GM12878 (cell line): ENCODE results near the gene MAGI2. TPM values are rescaled to one million over a fixed set of nuclear protein-coding genes. Genes with fewer than 3 reads are reported as not detected.

Experiments
- ATAC-seq: fragments of 200-7000 bp; cut with Tn5 transposase; 3 replicates; pipeline ENCODE4 v1.9.1; 2020; ENCODE audit warnings: mild to moderate bottlenecking, moderate library complexity
- BruUV-seq: library from RNA; stranded (reverse); fragments of 400-500 nt; replicated peaks from 2 replicates; lab custom pipeline; 2021; lab: Mats Ljungman, UMichigan
- CTCF ChIA-PET: fragments of 300-600 bp; sonication (Branson Sonifier 250); formaldehyde crosslinking; extraction: SDS; loops from one replicate; lab custom pipeline; 2021; ENCODE audit warnings: inconsistent platforms; lab: Yijun Ruan, JAX
- POLR2A ChIA-PET: fragments of 350-600 bp; formaldehyde crosslinking; extraction: SDS; loops from one replicate; lab custom pipeline; 2021; ENCODE audit warnings: inconsistent platforms; lab: Charles Lee
- RAD21 ChIA-PET: fragments of 300-600 bp; sonication (Branson Sonifier 250); formaldehyde crosslinking; loops from one replicate; lab custom pipeline; 2023; ENCODE audit warnings: antibody characterized with exemption; ENCODE audit not compliant: unreplicated experiment; lab: Charles Lee
- SMC1A ChIA-PET: fragments of 300-600 bp; sonication (Branson Sonifier 250); formaldehyde crosslinking; loops from one replicate; lab custom pipeline; 2023; ENCODE audit not compliant: unreplicated experiment, uncharacterized antibody; lab: Charles Lee
- DNase-seq: peaks from one replicate; pipeline ENCODE4 v3.0.0-alpha.2; 2011; ENCODE audit warnings: low read depth, low spot score
- FAIRE-seq: peaks from 3 replicates; lab custom pipeline; 2011; peaks lifted over from hg19 to GRCh38; lab: Jason Lieb, UNC
- H2AFZ ChIP-seq: 2 replicates; pipeline ENCODE4 v1.6.0; 2011; ENCODE audit warnings: low read depth, low read length, control low read depth; ENCODE audit not compliant: control insufficient read depth
- H3K27ac ChIP-seq: 2 replicates; pipeline ENCODE4 v1.5.1; 2011; ENCODE audit warnings: control low read depth; ENCODE audit not compliant: control insufficient read depth, insufficient read depth
- H3K27me3 ChIP-seq, 2 experiments: replicated peaks in 1 of 2; 2 replicates each; pipeline versions ENCODE4 v1.6.0 to v1.6.1; 2011; ENCODE audit warnings: low read length in 1 of 2; ENCODE audit not compliant: control insufficient read depth in 2 of 2, insufficient read depth in 2 of 2
- H3K36me3 ChIP-seq, 2 experiments: 2 replicates each; pipeline ENCODE4 v1.5.1; 2011; ENCODE audit warnings: low read length in 1 of 2; ENCODE audit not compliant: control insufficient read depth in 2 of 2, insufficient read depth in 2 of 2
- H3K4me1 ChIP-seq: 2 replicates; pipeline ENCODE4 v1.6.1; 2011; ENCODE audit warnings: mild to moderate bottlenecking, low read length, moderate library complexity, mixed read lengths; ENCODE audit not compliant: control insufficient read depth, insufficient read depth
- H3K4me2 ChIP-seq: 2 replicates; pipeline ENCODE4 v1.6.0; 2011; ENCODE audit warnings: control low read depth; ENCODE audit not compliant: control insufficient read depth, insufficient read depth
- H3K4me3 ChIP-seq: fragments of 200-600 bp; sonication (generic); 2 replicates; pipeline ENCODE4 v1.5.1; 2016
- H3K79me2 ChIP-seq: 2 replicates; pipeline ENCODE4 v1.6.0; 2011; ENCODE audit warnings: low read length; ENCODE audit not compliant: control insufficient read depth, insufficient read depth
- H3K9ac ChIP-seq: 2 replicates; pipeline ENCODE4 v1.8.0; 2011; ENCODE audit warnings: low read length, control low read depth, mixed read lengths; ENCODE audit not compliant: control insufficient read depth, insufficient read depth
- H3K9me3 ChIP-seq: replicated peaks from 3 replicates; pipeline ENCODE4 v1.5.1; 2011; ENCODE audit warnings: mild to moderate bottlenecking, low read length; ENCODE audit not compliant: control insufficient read depth, insufficient read depth
- H4K20me1 ChIP-seq: 2 replicates; pipeline ENCODE4 v1.6.0; 2011; ENCODE audit not compliant: control insufficient read depth, insufficient read depth
- ATF2 ChIP-seq: IDR thresholded peaks from 2 replicates; pipeline ENCODE4 v1.6.1; 2012; ENCODE audit warnings: low read length, inconsistent platforms
- CBX5 ChIP-seq: sonication (generic); IDR thresholded peaks from 2 replicates; pipeline ENCODE4 v1.6.1; 2016; ENCODE audit warnings: low read depth, moderate library complexity, mild to moderate bottlenecking, inconsistent platforms
- E2F8 ChIP-seq: fragments of 450-650 bp; IDR thresholded peaks from 2 replicates; pipeline ENCODE4 v1.6.1; 2018; ENCODE audit warnings: mild to moderate bottlenecking, low read depth, moderate library complexity; ENCODE audit not compliant: partially characterized antibody
- GABPA ChIP-seq: IDR thresholded peaks from 2 replicates; pipeline ENCODE4 v1.6.1; 2014; ENCODE audit warnings: antibody characterized with exemption, low read depth, mild to moderate bottlenecking, inconsistent platforms
- MEF2A ChIP-seq: IDR thresholded peaks from 2 replicates; pipeline ENCODE4 v1.6.1; 2011; ENCODE audit warnings: low read depth, mild to moderate bottlenecking, low read length, moderate library complexity; ENCODE audit not compliant: insufficient read depth
- NR2C1 ChIP-seq: fragments of 450-650 bp; IDR thresholded peaks from 2 replicates; pipeline ENCODE4 v1.6.1; 2017; ENCODE audit warnings: antibody characterized with exemption, mild to moderate bottlenecking, moderate library complexity
- POLR2AphosphoS5 ChIP-seq: IDR thresholded peaks from 2 replicates; pipeline ENCODE4 v1.6.1; 2011; ENCODE audit warnings: mild to moderate bottlenecking, low read length, inconsistent platforms
- RELB ChIP-seq: fragments of 450-650 bp; IDR thresholded peaks from 2 replicates; pipeline ENCODE4 v1.6.1; 2017; ENCODE audit warnings: low read depth, mild to moderate bottlenecking, moderate library complexity
- SMARCA5 ChIP-seq: fragments of 450-650 bp; IDR thresholded peaks from 2 replicates; pipeline ENCODE4 v1.6.1; 2017; ENCODE audit warnings: mild to moderate bottlenecking
- ZNF217 ChIP-seq: fragments of 450-650 bp; IDR thresholded peaks from 2 replicates; pipeline ENCODE4 v1.6.1; 2017; ENCODE audit warnings: antibody characterized with exemption, mild to moderate bottlenecking
- WGBS: methylation state at CpG from one replicate; pipeline ENCODE4 v1.1.6; 2016; ENCODE audit warnings: low lambda C conversion rate; ENCODE audit not compliant: insufficient replicate concordance, insufficient coverage; ENCODE audit errors: missing lambda C conversion rate; 5-methylcytosine and 5-hydroxymethylcytosine counted together
- in situ Hi-C: fragments of 300-500 bp; cut with MboI; formaldehyde crosslinking; loops from 9 replicates; pipeline ENCODE4 v1.14.3; 2018; ENCODE audit warnings: mixed read lengths
- intact Hi-C: fragments of 100-400 bp; cut with micrococcal nuclease; formaldehyde crosslinking; loops from one replicate; pipeline ENCODE4 v1.14.2; 2022; ENCODE audit not compliant: unreplicated experiment
- polyA plus RNA-seq, 11 experiments: library from polyadenylated mRNA; depleted of rRNA in 4 of 11; unstranded in 6 of 11; stranded (reverse) in 5 of 11; fragments of >200 nt; fragmentation: Nextera tagmentation in 4 of 11; fragmentation: Illumina TruSeq in 1 of 11; extraction: Ambion mirVana in 4 of 11; extraction: Trizol in 1 of 11; gene quantifications; 1 replicate in 1 of 11; 2 replicates in 10 of 11; pipeline versions ENCODE4 v1.2.1 to v1.2.3, GENCODE V29; 2011 to 2016; ENCODE audit warnings: inconsistent platforms in 2 of 11, missing spikeins in 2 of 11, low read depth in 1 of 11
- total RNA-seq, 4 experiments: library from RNA; depleted of rRNA in 3 of 4; stranded (reverse); fragments of >200 nt in 3 of 4; fragmentation: Illumina TruSeq in 1 of 4; extraction: Trizol in 1 of 4; gene quantifications; 2 replicates each; pipeline versions ENCODE4 v1.2.1 to v1.2.3, GENCODE V29; 2013 to 2021

Gene MAGI2
- total and polyA plus RNA-seq, 10 of the 15 experiments (the other 5 are each of a cell fraction or from before 2014, with no cell fraction given) = 0.01 to 0.31 (median 0.05) TPM; not detected in 2

- H3K9ac ChIP-seq = no peak overlapping the region
- intact Hi-C loops = no loop called here
- no peak overlapping the region for H3K4me3 ChIP-seq
- CTCF ChIA-PET = interaction anchor here (1.1 kb wide), 1 partner anchor 84 kb away, joined by 3 read pairs; no protein-coding TSS in a partner anchor
- BruUV-seq = no TSS peak
- no peak overlapping the region for H3K27ac ChIP-seq
- 33% methylated on average over 4 of the region's 4 CpGs for WGBS
- H3K4me1 ChIP-seq = no peaks in the 10 kb centered on the region
- DNase-seq (no peak), FAIRE-seq (no peak), ATAC-seq (no peak)
- no peaks in the 10 kb centered on the region for H3K36me3 ChIP-seq
- H4K20me1 ChIP-seq = no peaks in the 10 kb centered on the region
- in situ Hi-C loops = no loop called here
- RAD21 ChIA-PET = no interaction called here
- H3K4me2 ChIP-seq = no peak overlapping the region
- POLR2A ChIA-PET = no interaction called here
- no peaks in the 10 kb centered on the region for H3K9me3 ChIP-seq
- no peak for TF ChIP-seq CBX5
- TF ChIP-seq SMARCA5 = no peak
- TF ChIP-seq ZNF217 = no peak
- no peak for TF ChIP-seq NR2C1
- no peak for TF ChIP-seq POLR2AphosphoS5
- SMC1A ChIA-PET = interaction anchor here (0.6 to 1.4 kb wide), 2 partner anchors 15 to 317 kb away, joined by 3 to 4 read pairs; no protein-coding TSS in a partner anchor
- H3K79me2 ChIP-seq = no peaks in the 10 kb centered on the region
- H3K27me3 ChIP-seq = no peaks in the 10 kb centered on the region
- no peak overlapping the region for H2AFZ ChIP-seq
These were observed 1174.4 kb downstream of the MAGI2 start for GRCh38 chr7:78279032-78279431.

- H3K27me3 ChIP-seq = no peaks in the 10 kb centered on the region
- H3K4me1 ChIP-seq = no peaks in the 10 kb centered on the region
- H2AFZ ChIP-seq = no peak overlapping the region
- H3K9ac ChIP-seq = no peak overlapping the region
- H3K27ac ChIP-seq = no peak overlapping the region
- H3K79me2 ChIP-seq = no peaks in the 10 kb centered on the region
- no TSS peak for BruUV-seq
- FAIRE-seq = no peak
- ChIA-PET SMC1A (no interaction called here), CTCF (no interaction called here), POLR2A (no interaction called here), RAD21 (no interaction called here)
- WGBS = 25% methylated on average over 1 of the region's 1 CpG
- H3K36me3 ChIP-seq = no peaks in the 10 kb centered on the region
- no peak for DNase-seq
- in situ Hi-C loops (no loop called here), intact Hi-C loops (no loop called here)
- no peak overlapping the region for H3K4me3 ChIP-seq
- H3K4me2 ChIP-seq = no peak overlapping the region
- H3K9me3 ChIP-seq = no peaks in the 10 kb centered on the region
- H4K20me1 ChIP-seq = no peaks in the 10 kb centered on the region
- no peak for ATAC-seq
- TF ChIP-seq ATF2 (no peak), MEF2A (no peak), GABPA (no peak), RELB (no peak), E2F8 (no peak)
These were observed 1186.3 kb downstream of the MAGI2 start for GRCh38 chr7:78267141-78267540.
